B cell (primary cell): ENCODE data around the gene IGSF9B. TPM values are rescaled to one million over a fixed set of nuclear protein-coding genes. Genes with fewer than 3 reads are reported as not detected.

ENCODE experiments used
- ATAC-seq: fragments of 200-7000 bp; cut with Tn5 transposase; one replicate; pipeline ENCODE4 v1.10.0; 2021; ENCODE audit warnings: low read depth, mild to moderate bottlenecking, moderate number of reproducible peaks, moderate library complexity
- CTCF ChIA-PET: fragments of 350-600 bp; sonication (Branson Sonifier 250); formaldehyde crosslinking; loops from one replicate; lab custom pipeline; 2021; ENCODE audit warnings: antibody characterized with exemption, inconsistent platforms; lab: Charles Lee
- POLR2A ChIA-PET: fragments of 350-600 bp; sonication (Branson Sonifier 250); formaldehyde crosslinking; loops from one replicate; lab custom pipeline; 2021; ENCODE audit warnings: antibody characterized with exemption; lab: Charles Lee
- DNase-seq: peaks from one replicate; pipeline ENCODE4 v3.0.0; 2013
- H2AFZ ChIP-seq: 2 replicates; pipeline ENCODE4 v1.6.1; 2012; ENCODE audit warnings: mild to moderate bottlenecking, low read depth, low read length; ENCODE audit not compliant: insufficient read depth, poor library complexity, severe bottlenecking
- H3K27ac ChIP-seq, 2 donors: 1 replicate in 1 of 2; 2 replicates in 1 of 2; pipeline ENCODE4 v1.5.1; 2012 to 2013; ENCODE audit warnings: low read length in 2 of 2, mild to moderate bottlenecking in 2 of 2, moderate library complexity in 1 of 2
- H3K27me3 ChIP-seq, 4 experiments: fragments of 200-600 bp in 1 of 4; sonication (generic) in 1 of 4; replicated peaks in 1 of 4; 1 replicate in 2 of 4; 2 replicates in 2 of 4; pipeline versions ENCODE4 v1.6.1 to v1.7.0; 2013 to 2016; ENCODE audit warnings: low read length in 3 of 4, mild to moderate bottlenecking in 2 of 4, mixed read lengths in 1 of 4, moderate library complexity in 1 of 4; ENCODE audit not compliant: insufficient read depth in 4 of 4, control insufficient read depth in 3 of 4; ENCODE audit errors: control extremely low read depth in 1 of 4
- H3K36me3 ChIP-seq, 2 experiments: replicated peaks in 1 of 2; 1 replicate in 1 of 2; 2 replicates in 1 of 2; pipeline versions ENCODE4 v1.6.1 to v1.7.1; 2013; ENCODE audit warnings: low read length in 1 of 2; ENCODE audit not compliant: insufficient read depth in 2 of 2, control insufficient read depth in 1 of 2; ENCODE audit errors: control extremely low read depth in 1 of 2, extremely low read depth in 1 of 2
- H3K4me1 ChIP-seq, 2 donors: fragments of 200-600 bp in 1 of 2; sonication (generic) in 1 of 2; 1 replicate in 1 of 2; 2 replicates in 1 of 2; pipeline versions ENCODE4 v1.5.1 to v1.6.1; 2013 to 2017; ENCODE audit warnings: low read length in 2 of 2; ENCODE audit not compliant: control insufficient read depth in 2 of 2, insufficient read depth in 2 of 2
- H3K4me2 ChIP-seq: replicated peaks from 2 replicates; pipeline ENCODE3; 2012; ENCODE audit warnings: mild to moderate bottlenecking, low read depth, low read length; ENCODE audit not compliant: poor library complexity, severe bottlenecking
- H3K4me3 ChIP-seq, 5 experiments: fragments of 200-600 bp in 1 of 5; sonication (generic) in 1 of 5; 1 replicate in 3 of 5; 2 replicates in 2 of 5; pipeline versions ENCODE4 v1.5.1 to v1.7.0; 2011 to 2016; ENCODE audit warnings: low read length in 4 of 5, mild to moderate bottlenecking in 4 of 5, low read depth in 2 of 5, control low read depth in 1 of 5, moderate library complexity in 1 of 5; ENCODE audit not compliant: insufficient read depth in 1 of 5; ENCODE audit errors: control extremely low read depth in 1 of 5, extremely low read depth in 1 of 5
- H3K79me2 ChIP-seq: fragments of 200-600 bp; sonication (generic); one replicate; pipeline ENCODE4 v1.6.0; 2016; ENCODE audit warnings: low read length; ENCODE audit not compliant: control insufficient read depth, insufficient read depth
- H3K9ac ChIP-seq: fragments of 200-600 bp; sonication (generic); 2 replicates; pipeline ENCODE4 v1.6.1; 2017; ENCODE audit warnings: mild to moderate bottlenecking, low read length, moderate library complexity
- H3K9me3 ChIP-seq, 3 donors: one replicate each; pipeline versions ENCODE4 v1.6.1 to v1.7.1; 2013; ENCODE audit warnings: low read length in 2 of 3; ENCODE audit not compliant: control insufficient read depth in 2 of 3, insufficient read depth in 1 of 3; ENCODE audit errors: control extremely low read depth in 1 of 3
- H4K20me1 ChIP-seq: 2 replicates; pipeline ENCODE4 v1.6.0; 2012; ENCODE audit warnings: mild to moderate bottlenecking, low read length; ENCODE audit not compliant: insufficient read depth, control insufficient read depth, poor library complexity, severe bottlenecking
- H3K27ac Mint-ChIP-seq: one replicate; pipeline ENCODE4 v1.8.0; 2021; ENCODE audit warnings: mixed read lengths
- H3K27me3 Mint-ChIP-seq: one replicate; pipeline ENCODE4 v1.8.0; 2021; ENCODE audit warnings: mixed read lengths
- H3K4me1 Mint-ChIP-seq: one replicate; pipeline ENCODE4 v1.8.0; 2021; ENCODE audit warnings: mixed read lengths
- H3K4me3 Mint-ChIP-seq: one replicate; pipeline ENCODE4 v1.8.0; 2021; ENCODE audit warnings: mixed read lengths
- H3K9me3 Mint-ChIP-seq: one replicate; pipeline ENCODE4 v1.8.0; 2022; ENCODE audit warnings: mixed read lengths; ENCODE audit not compliant: insufficient read depth
- CTCF ChIP-seq: fragments of 200-600 bp; IDR thresholded peaks from one replicate; pipeline ENCODE4 v1.8.0; 2022; ENCODE audit warnings: antibody characterized with exemption, mild to moderate bottlenecking
- EZH2 ChIP-seq: IDR thresholded peaks from 2 replicates; pipeline ENCODE4 v1.6.1; 2012; ENCODE audit warnings: borderline replicate concordance, low read depth, mild to moderate bottlenecking, moderate library complexity, low read length; ENCODE audit not compliant: insufficient read depth, poor library complexity, severe bottlenecking
- WGBS: methylation state at CpG from one replicate; pipeline ENCODE4 v1.1.5; 2013; ENCODE audit warnings: missing lambda C conversion rate; ENCODE audit not compliant: insufficient coverage; 5-methylcytosine and 5-hydroxymethylcytosine counted together
- intact Hi-C: fragments of 100-400 bp; cut with micrococcal nuclease; formaldehyde crosslinking; loops from one replicate; pipeline ENCODE4 v1.10.0; 2022
- polyA plus RNA-seq: library from polyadenylated mRNA; depleted of rRNA; stranded (reverse); fragments of >200 nt; gene quantifications from 2 replicates; pipeline ENCODE4 v1.2.3, GENCODE V29; 2012
- total RNA-seq, 2 donors: library from RNA; stranded (reverse); fragments of 120-200 nt in 1 of 2; gene quantifications; 1 replicate in 1 of 2; 2 replicates in 1 of 2; pipeline versions ENCODE4 v1.2.3 to v1.2.4, GENCODE V29; 2013 to 2022

The IGSF9B gene
- total and polyA plus RNA-seq, 2 donors (not counting 1 experiment from before 2014, with no cell fraction given) = 0.15 to 0.37 TPM

GRCh38 chr11:133964356-133964755 lies 7.6 kb upstream of the IGSF9B start:
- intact Hi-C loops = no loop called here
- Histone ChIP-seq H3K27me3 (peaks cover 0 to 8% (median 0%) of the 10 kb centered on the region in 4 experiments), H3K4me3 (no peak overlapping the region), H3K9me3 (peaks cover 0 to 12% (median 0%) of the 10 kb centered on the region in 3 donors), H3K36me3 (no peaks in the 10 kb centered on the region), H4K20me1 (no peaks in the 10 kb centered on the region), H3K79me2 (no peaks in the 10 kb centered on the region), H3K27ac (no peak overlapping the region), H2AFZ (no peak overlapping the region), H3K4me1 (no peaks in the 10 kb centered on the region), H3K4me2 (no peak overlapping the region), H3K9ac (no peak overlapping the region)
- WGBS = 83% methylated on average over 6 of the region's 7 CpGs
- DNase-seq (no peak), ATAC-seq (no peak)
- Mint-ChIP-seq H3K9me3 (no peaks in the 10 kb centered on the region), H3K27me3 (peaks cover 36% of the 10 kb centered on the region), H3K27ac (no peak overlapping the region), H3K4me1 (no peaks in the 10 kb centered on the region), H3K4me3 (no peak overlapping the region)
- ChIA-PET CTCF (no interaction called here), POLR2A (no interaction called here)
- TF ChIP-seq CTCF (no peak), EZH2 (no peak)

- Mint-ChIP-seq H3K4me3 (no peak overlapping the region), H3K27me3 (peaks cover 34% of the 10 kb centered on the region), H3K9me3 (no peaks in the 10 kb centered on the region), H3K27ac (no peak overlapping the region), H3K4me1 (peaks cover 10% of the 10 kb centered on the region)
- Histone ChIP-seq H2AFZ (no peak overlapping the region), H3K79me2 (no peaks in the 10 kb centered on the region), H3K36me3 (no peaks in the 10 kb centered on the region), H3K27ac (no peak overlapping the region), H3K4me1 (peaks cover 0 to 5% of the 10 kb centered on the region in 2 donors), H4K20me1 (no peaks in the 10 kb centered on the region), H3K4me2 (no peak overlapping the region), H3K9me3 (peaks cover 0 to 3% (median 0%) of the 10 kb centered on the region in 3 donors), H3K9ac (no peak overlapping the region), H3K4me3 (no peak overlapping the region), H3K27me3 (peaks cover 0 to 11% (median 3%) of the 10 kb centered on the region in 4 experiments)
- DNase-seq (no peak), ATAC-seq (no peak)
- CTCF ChIA-PET = no interaction called here
- POLR2A ChIA-PET = no interaction called here
- intact Hi-C loops = no loop called here
- TF ChIP-seq EZH2 (no peak), CTCF (no peak)
- WGBS = 87% methylated on average over 4 of the region's 8 CpGs
Measured at GRCh38 chr11:133961890-133962289, 5.1 kb upstream of the IGSF9B start.
